Activated CD4-positive, alpha-beta T cell treated with anti-CD3 and anti-CD28 coated beads, Interleukin-2, amount 10 ng/mL, durations not matched to agents 24 days and 14 days (primary cell): Measurements from ENCODE around the gene SMARCE1. TPM values are rescaled to one million over a fixed set of nuclear protein-coding genes. Genes with fewer than 3 reads are reported as not detected.
"Not testable (repeated sequence)": the region's sequence is repeated elsewhere in the genome, so short reads cannot be mapped to it uniquely, and the experiment has no call there.

ENCODE experiments used
- DNase-seq: peaks from one replicate; pipeline ENCODE4 v3.0.0; 2022
- H3K27ac Mint-ChIP-seq: one replicate; pipeline ENCODE4 v1.8.0; 2022; ENCODE audit warnings: mild to moderate bottlenecking, mixed read lengths
- H3K27me3 Mint-ChIP-seq: one replicate; pipeline ENCODE4 v1.8.0; 2022; ENCODE audit warnings: mixed read lengths
- H3K36me3 Mint-ChIP-seq: one replicate; pipeline ENCODE4 v1.8.0; 2022; ENCODE audit warnings: low read depth, mild to moderate bottlenecking, mixed read lengths
- H3K4me1 Mint-ChIP-seq: one replicate; pipeline ENCODE4 v1.8.0; 2021; ENCODE audit warnings: mixed read lengths
- H3K4me3 Mint-ChIP-seq: one replicate; pipeline ENCODE4 v1.8.0; 2022; ENCODE audit warnings: mild to moderate bottlenecking, moderate library complexity, mixed read lengths
- H3K9me3 Mint-ChIP-seq: one replicate; pipeline ENCODE4 v1.8.0; 2021; ENCODE audit warnings: mixed read lengths
- intact Hi-C: fragments of 100-400 bp; cut with micrococcal nuclease; formaldehyde crosslinking; loops from one replicate; pipeline ENCODE4 v1.15.1; 2023
- total RNA-seq: library from RNA; stranded (reverse); gene quantifications from 2 replicates; pipeline ENCODE4 v1.2.3, GENCODE V29; 2022

SMARCE1 gene
- total RNA-seq, 1 donor from 2014 or later, result 125 TPM

DNA sequence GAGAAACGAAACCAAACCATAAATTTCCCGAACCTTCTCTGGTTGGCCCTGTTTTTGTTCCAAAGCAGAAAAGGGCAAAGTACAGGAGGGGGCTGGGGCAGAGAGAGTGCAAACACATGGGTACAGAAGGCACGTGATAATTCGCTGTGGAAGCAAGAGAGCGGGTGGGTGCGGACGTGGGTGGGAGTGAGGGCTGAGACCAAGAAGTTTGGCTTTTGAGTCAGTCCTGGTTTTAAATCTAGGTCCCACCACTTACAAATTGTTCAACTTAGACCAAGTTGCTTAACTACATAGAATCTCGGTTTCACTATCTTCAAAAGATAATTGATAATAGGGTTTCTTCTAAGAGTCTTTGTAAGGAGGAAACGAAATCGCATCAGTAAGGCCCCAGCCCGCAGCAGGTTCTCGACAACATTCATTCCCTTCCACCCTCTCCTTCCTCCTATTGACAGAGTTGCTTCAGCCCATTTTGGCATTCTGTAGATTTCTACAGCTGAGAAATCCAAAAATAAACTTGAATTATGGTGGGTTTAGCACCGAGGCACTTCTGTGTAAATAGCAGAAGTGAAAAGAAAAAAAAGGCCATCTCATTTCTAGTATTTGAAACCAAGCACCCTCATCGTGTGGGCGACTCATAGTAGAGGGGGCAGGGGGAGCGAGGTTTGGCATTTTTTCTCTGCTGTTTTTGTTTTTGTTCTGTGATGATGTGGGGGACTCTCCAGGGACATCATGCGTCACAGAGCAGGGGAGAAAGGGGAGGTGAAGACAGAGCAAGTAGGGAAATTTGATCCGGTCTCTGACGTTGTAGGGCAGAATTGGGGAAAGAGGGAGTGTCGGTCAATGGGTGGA, 48.8 kb downstream of the SMARCE1 start:
- peak; percentile 88 for DNase-seq
- peak overlapping the region; percentile 92 for H3K27ac Mint-ChIP-seq
- peaks cover 15% of the 10 kb centered on the region for H3K36me3 Mint-ChIP-seq
- H3K4me3 Mint-ChIP-seq, result peak overlapping the region; percentile 62
- intact Hi-C loops, result loop anchor here (1.0 kb wide), 5 partner anchors 13 to 58 kb away; no protein-coding TSS in a partner anchor
- H3K9me3 Mint-ChIP-seq, result peaks cover 5% of the 10 kb centered on the region
- H3K27me3 Mint-ChIP-seq, result no peaks in the 10 kb centered on the region
- peaks cover 72% of the 10 kb centered on the region for H3K4me1 Mint-ChIP-seq

DNA sequence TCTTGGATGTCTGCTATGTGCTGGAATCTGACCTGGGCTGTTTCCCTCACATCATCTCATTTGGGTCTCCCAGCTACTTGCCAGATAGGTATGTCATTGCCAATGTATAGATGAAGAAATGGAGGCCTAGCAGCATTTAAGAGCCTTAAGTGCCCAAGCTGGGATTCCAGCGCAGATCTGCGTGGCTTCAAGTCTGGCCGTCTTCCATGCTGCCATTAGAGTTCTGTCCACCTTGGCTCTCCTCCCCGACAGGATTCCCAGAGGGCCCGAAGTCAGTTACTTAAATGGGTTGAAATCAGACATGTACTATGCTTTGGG, 49.4 kb downstream of the SMARCE1 start:
- Mint-ChIP-seq H3K36me3 (peaks cover 15% of the 10 kb centered on the region), H3K27ac (peak overlapping the region; percentile 92), H3K27me3 (no peaks in the 10 kb centered on the region), H3K4me1 (peaks cover 69% of the 10 kb centered on the region), H3K4me3 (peak overlapping the region; percentile 62), H3K9me3 (peaks cover 5% of the 10 kb centered on the region)
- intact Hi-C loops, result loop anchor here (1.0 kb wide), 2 partner anchors 12 to 17 kb away; no protein-coding TSS in a partner anchor
- DNase-seq, result no peak

GRCh38 chr17:40597556-40598300, 49.9 kb downstream of the SMARCE1 start:
- Mint-ChIP-seq H3K9me3 (peaks cover 5% of the 10 kb centered on the region), H3K27ac (peak overlapping the region; percentile 92), H3K4me3 (peak overlapping the region; percentile 62), H3K36me3 (peaks cover 14% of the 10 kb centered on the region), H3K27me3 (no peaks in the 10 kb centered on the region), H3K4me1 (peaks cover 63% of the 10 kb centered on the region)
- DNase-seq, result no peak
- intact Hi-C loops, result loop anchor here (1.0 kb wide), 2 partner anchors 11 to 18 kb away; no protein-coding TSS in a partner anchor

- Mint-ChIP-seq H3K9me3 (peaks cover 5% of the 10 kb centered on the region), H3K4me3 (peak overlapping the region; percentile 23)
- intact Hi-C loops, result no loop called here
Measured at GRCh38 chr17:40597156-40597555, 50.5 kb downstream of the SMARCE1 start.

DNA sequence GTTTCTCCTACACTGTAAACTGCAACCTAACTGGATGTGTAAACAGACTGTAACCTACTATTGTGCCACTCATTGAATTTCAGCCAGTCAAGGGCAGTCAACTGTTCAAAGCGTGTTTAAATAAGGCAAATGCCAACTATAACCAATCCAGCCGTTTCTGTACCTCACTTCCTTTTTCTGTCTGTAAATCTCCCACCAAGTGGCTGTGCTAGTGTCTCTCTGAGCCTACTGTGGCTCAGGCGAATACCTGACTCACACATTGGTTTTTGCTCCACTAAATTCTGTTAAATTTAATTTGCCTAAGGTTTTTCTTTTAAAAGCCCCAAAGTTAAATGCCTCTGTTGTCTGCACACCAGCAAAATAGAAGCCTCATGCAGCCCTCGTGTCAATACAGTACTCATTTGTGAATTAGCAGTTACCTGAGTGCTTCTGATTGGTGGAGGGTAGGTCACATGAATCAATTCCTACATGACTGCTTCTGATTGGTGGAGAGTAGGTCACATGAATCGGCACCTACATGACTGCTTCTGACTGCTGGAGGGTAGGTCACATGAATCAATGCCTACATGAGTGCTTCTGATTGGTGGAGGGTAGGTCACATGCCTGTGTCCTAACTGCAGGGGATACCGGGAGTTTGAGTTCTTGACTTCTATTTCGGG, 51.2 kb downstream of the SMARCE1 start:
- Mint-ChIP-seq H3K4me1 (peaks cover 54% of the 10 kb centered on the region), H3K4me3 (peak overlapping the region; percentile 52), H3K27me3 (no peaks in the 10 kb centered on the region), H3K27ac (peak overlapping the region; percentile 83), H3K36me3 (peaks cover 10% of the 10 kb centered on the region), H3K9me3 (peaks cover 5% of the 10 kb centered on the region)
- intact Hi-C loops, result no loop called here
- DNase-seq, result peak; percentile 74

More at GRCh38 chr17:40597156-40597555, 50.5 kb downstream of the SMARCE1 start:
- DNase-seq, result no peak
- H3K4me1 Mint-ChIP-seq, result peaks cover 59% of the 10 kb centered on the region
- peaks cover 12% of the 10 kb centered on the region for H3K36me3 Mint-ChIP-seq
- peak overlapping the region; percentile 92 for H3K27ac Mint-ChIP-seq
- no peaks in the 10 kb centered on the region for H3K27me3 Mint-ChIP-seq

- H3K27ac Mint-ChIP-seq, result no peak overlapping the region
Measured at GRCh38 chr17:40590742-40591141, 56.9 kb downstream of the SMARCE1 start.

GRCh38 chr17:40588552-40588951, 59.1 kb downstream of the SMARCE1 start:
- peaks cover 24% of the 10 kb centered on the region for H3K9me3 Mint-ChIP-seq
- peaks cover 53% of the 10 kb centered on the region for H3K4me1 Mint-ChIP-seq
- DNase-seq, result peak; percentile 75
- peaks cover 29% of the 10 kb centered on the region for H3K36me3 Mint-ChIP-seq
- intact Hi-C loops, result no loop called here
- H3K27ac Mint-ChIP-seq, result peak overlapping the region; percentile 30
- peak overlapping the region; percentile 27 for H3K4me3 Mint-ChIP-seq
- H3K27me3 Mint-ChIP-seq, result no peaks in the 10 kb centered on the region

More at GRCh38 chr17:40590742-40591141, 56.9 kb downstream of the SMARCE1 start:
- Mint-ChIP-seq H3K4me1 (peaks cover 50% of the 10 kb centered on the region), H3K4me3 (no peak overlapping the region), H3K36me3 (peaks cover 15% of the 10 kb centered on the region), H3K9me3 (peaks cover 10% of the 10 kb centered on the region), H3K27me3 (no peaks in the 10 kb centered on the region)
- DNase-seq, result no peak
- intact Hi-C loops, result no loop called here

- Mint-ChIP-seq H3K9me3 (peaks cover 24% of the 10 kb centered on the region), H3K4me3 (peak overlapping the region; percentile 51), H3K27ac (peak overlapping the region; percentile 75), H3K4me1 (peaks cover 72% of the 10 kb centered on the region), H3K36me3 (peaks cover 30% of the 10 kb centered on the region)
- intact Hi-C loops, result loop anchor here (1.0 to 2.0 kb wide), 2 partner anchors 12 to 13 kb away; no protein-coding TSS in a partner anchor
- not testable (repeated sequence) for H3K27me3 Mint-ChIP-seq
- peak; percentile 63 for DNase-seq
Measured at GRCh38 chr17:40586264-40586663, 61.4 kb downstream of the SMARCE1 start.

GRCh38 chr17:40584950-40585349, 62.7 kb downstream of the SMARCE1 start:
- DNase-seq, intact Hi-C loops, H3K4me3 Mint-ChIP-seq, H3K27ac Mint-ChIP-seq, H3K27me3 Mint-ChIP-seq: not testable (repeated sequence)
- Mint-ChIP-seq H3K4me1 (peaks cover 74% of the 10 kb centered on the region), H3K9me3 (peaks cover 21% of the 10 kb centered on the region), H3K36me3 (peaks cover 31% of the 10 kb centered on the region)

GRCh38 chr17:40582328-40582901, 65.2 kb downstream of the SMARCE1 start:
- intact Hi-C loops, result loop anchor here (1.0 kb wide), 1 partner anchor 19 kb away; no protein-coding TSS in a partner anchor
- Mint-ChIP-seq H3K9me3 (peaks cover 14% of the 10 kb centered on the region), H3K4me1 (peaks cover 72% of the 10 kb centered on the region), H3K27me3 (no peaks in the 10 kb centered on the region), H3K27ac (peak overlapping the region; percentile 89), H3K4me3 (peak overlapping the region; percentile 62), H3K36me3 (peaks cover 26% of the 10 kb centered on the region)
- peak; percentile 90 for DNase-seq

GRCh38 chr17:40580140-40580539, 67.5 kb downstream of the SMARCE1 start:
- intact Hi-C loops, result no loop called here
- H3K4me3 Mint-ChIP-seq, result no peak overlapping the region
- peaks cover 70% of the 10 kb centered on the region for H3K4me1 Mint-ChIP-seq
- H3K9me3 Mint-ChIP-seq, result peaks cover 19% of the 10 kb centered on the region
- DNase-seq, result no peak
- peaks cover 22% of the 10 kb centered on the region for H3K36me3 Mint-ChIP-seq
- H3K27ac Mint-ChIP-seq, result peak overlapping the region; percentile 65
- H3K27me3 Mint-ChIP-seq, result no peaks in the 10 kb centered on the region

DNA sequence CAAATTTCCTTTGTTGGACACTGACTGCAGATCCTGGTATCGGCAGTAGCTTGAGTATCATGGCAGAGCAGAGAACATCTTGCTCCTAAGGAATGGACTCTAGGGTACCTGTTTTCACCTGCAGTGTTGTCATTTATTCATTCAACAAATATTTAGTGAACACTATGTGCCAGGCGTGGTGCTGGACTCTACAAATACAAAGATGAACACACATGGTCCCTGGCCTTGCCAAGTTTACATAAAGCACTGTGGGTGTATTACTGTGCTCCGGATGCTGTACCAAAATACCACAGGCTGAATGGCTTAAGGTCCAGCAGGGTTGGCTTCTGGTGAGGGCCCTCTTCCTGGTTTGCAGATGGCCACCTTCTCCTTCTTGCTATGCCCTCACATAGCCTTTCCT, 68.1 kb downstream of the SMARCE1 start:
- H3K36me3 Mint-ChIP-seq, result peaks cover 20% of the 10 kb centered on the region
- DNase-seq, result no peak
- peaks cover 66% of the 10 kb centered on the region for H3K4me1 Mint-ChIP-seq
- intact Hi-C loops, result no loop called here
- H3K27ac Mint-ChIP-seq, result peak overlapping the region; percentile 64
- H3K9me3 Mint-ChIP-seq, result peaks cover 16% of the 10 kb centered on the region
- H3K27me3 Mint-ChIP-seq, result no peaks in the 10 kb centered on the region
- no peak overlapping the region for H3K4me3 Mint-ChIP-seq

- intact Hi-C loops, result loop anchor here (1.0 to 2.0 kb wide), 3 partner anchors 11 to 22 kb away; no protein-coding TSS in a partner anchor
- H3K9me3 Mint-ChIP-seq, result peaks cover 12% of the 10 kb centered on the region
- peak overlapping the region; percentile 40 for H3K4me3 Mint-ChIP-seq
- H3K36me3 Mint-ChIP-seq, result peaks cover 19% of the 10 kb centered on the region
- peaks cover 58% of the 10 kb centered on the region for H3K4me1 Mint-ChIP-seq
- DNase-seq, result peak; percentile 87
- H3K27ac Mint-ChIP-seq, result peak overlapping the region; percentile 66
- H3K27me3 Mint-ChIP-seq, result no peaks in the 10 kb centered on the region
Measured at GRCh38 chr17:40577611-40578065, 70.0 kb downstream of the SMARCE1 start.
